Activated CD8-positive, alpha-beta memory T cell treated with anti-CD3 and anti-CD28 coated beads, Interleukin-2, amount 50 U/mL, for 1 hour (primary cell): ENCODE data around the gene TFDP2.
"Not testable (repeated sequence)": the region's sequence is repeated elsewhere in the genome, so short reads cannot be mapped to it uniquely, and the experiment has no call there.

ENCODE experiments used
- DNase-seq: peaks from one replicate; pipeline ENCODE4 v3.0.0-alpha.2; 2020; ENCODE audit errors: extremely low read depth

Gene TFDP2

DNA sequence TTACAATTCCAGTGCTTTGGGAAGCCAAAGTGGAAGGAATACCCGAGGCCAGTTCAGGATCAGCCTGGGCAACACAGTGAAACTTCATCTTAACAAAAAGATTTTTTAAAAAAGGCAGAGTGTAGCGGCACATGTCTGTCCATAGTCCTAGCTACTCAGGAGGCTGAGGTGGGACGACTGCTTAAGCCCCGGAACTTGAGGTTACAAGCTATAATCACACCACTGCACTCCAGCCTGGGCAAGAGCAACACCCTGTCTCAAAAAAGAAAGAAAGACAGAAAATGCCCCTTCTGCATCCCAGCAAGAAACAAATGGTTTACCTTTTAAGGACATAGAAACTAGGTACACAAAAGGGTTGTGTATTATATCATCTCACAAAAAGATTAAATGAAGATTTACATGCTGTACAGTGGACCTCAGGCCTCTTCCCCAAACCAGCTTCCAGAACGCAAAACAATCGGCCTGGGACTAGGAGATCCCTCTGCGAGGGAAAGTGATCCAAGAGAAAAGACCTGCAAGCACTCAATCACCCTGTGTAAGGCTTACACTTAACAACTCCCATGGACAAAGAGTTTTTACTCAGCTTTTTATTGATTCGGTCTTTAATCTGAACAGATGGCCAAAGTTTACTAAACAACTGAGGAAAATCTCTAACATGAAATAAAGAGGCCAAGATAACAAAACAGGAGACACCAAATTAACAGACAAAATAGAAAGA is 21.2 kb downstream of the TFDP2 start:
- DNase-seq = no peak

- no peak for DNase-seq
Observed at GRCh38 chr3:142124243-142124642, 25.1 kb downstream of the TFDP2 start.

GRCh38 chr3:142120707-142121106 is 28.6 kb downstream of the TFDP2 start:
- DNase-seq = no peak

DNA sequence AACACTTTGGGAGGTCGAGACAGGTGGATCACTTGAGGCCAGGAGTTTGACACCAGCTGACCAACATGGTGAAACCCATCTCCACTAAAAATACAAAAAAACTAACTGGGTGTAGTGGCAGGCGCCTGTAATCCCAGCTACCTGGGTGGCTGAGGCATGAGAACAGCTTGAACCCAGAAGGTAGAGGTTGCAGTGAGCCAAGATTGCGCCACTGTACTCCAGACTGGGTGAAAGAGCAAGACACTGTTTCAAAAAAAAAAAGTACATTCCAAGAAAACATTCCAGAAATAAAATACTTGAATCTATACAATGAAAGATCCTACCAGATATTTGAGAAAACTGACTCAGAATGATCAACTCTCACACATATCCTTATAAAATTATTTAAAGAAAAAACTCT is 30.4 kb downstream of the TFDP2 start:
- DNase-seq = no peak

DNA sequence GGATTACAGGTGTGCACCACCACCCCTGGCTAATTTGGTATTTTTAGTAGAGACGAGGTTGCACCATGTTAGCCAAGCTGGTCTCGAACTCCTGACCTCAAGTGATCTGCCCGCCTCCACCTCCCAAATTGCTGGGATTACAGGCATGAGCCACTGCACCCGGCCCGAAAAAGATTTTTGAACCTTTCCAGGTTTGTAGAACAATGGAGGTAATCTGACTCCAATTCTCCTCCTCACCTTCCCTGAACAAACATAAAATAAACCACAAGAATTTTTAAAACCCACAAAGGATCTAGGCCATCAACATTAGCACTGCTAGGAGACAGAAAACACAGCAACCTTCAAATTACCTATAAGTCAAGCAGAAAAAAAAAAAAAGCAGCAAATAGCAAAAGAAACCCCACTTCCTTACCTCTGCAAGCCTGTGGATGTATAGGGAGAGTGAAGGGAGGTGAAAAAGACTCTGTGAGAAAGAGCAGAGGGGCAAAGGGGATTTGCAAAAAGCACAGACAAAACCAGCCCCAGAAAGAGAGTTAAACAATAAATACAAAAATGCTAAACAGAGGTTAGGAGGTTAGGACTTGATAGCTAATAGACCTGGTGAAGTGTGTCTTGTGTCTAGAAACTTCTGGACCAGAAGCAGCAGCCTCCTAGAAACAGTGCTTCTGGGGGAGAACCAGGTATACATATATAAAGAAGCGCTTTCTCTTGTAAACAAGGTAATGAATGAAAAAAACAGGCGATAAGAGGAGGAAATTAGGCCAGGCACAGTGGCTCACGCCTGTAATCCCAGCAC is 32.1 kb downstream of the TFDP2 start:
- no peak for DNase-seq

- no peak for DNase-seq
Observed at GRCh38 chr3:142115867-142116668, 33.3 kb downstream of the TFDP2 start.

DNA sequence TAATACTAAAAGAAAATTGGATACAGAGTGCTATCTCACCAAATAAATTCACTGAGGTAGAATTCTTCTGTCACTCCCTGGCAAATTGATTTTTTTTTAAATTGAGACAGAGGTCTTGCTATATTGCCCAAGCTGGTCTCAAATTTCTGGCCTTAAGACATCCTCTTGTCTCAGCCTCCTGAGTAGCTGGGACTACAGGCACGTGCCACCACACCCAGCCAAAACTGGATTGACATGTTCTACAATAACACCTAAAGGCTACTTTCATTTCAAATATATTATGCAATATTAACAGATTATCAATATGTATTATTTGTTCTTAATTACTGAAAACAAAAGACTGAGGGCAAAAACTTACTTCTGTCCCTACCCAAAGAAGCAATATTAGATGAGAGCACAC is 36.7 kb downstream of the TFDP2 start:
- DNase-seq = no peak

- no peak for DNase-seq
Observed at GRCh38 chr3:142106548-142106947, 42.8 kb downstream of the TFDP2 start.

DNA sequence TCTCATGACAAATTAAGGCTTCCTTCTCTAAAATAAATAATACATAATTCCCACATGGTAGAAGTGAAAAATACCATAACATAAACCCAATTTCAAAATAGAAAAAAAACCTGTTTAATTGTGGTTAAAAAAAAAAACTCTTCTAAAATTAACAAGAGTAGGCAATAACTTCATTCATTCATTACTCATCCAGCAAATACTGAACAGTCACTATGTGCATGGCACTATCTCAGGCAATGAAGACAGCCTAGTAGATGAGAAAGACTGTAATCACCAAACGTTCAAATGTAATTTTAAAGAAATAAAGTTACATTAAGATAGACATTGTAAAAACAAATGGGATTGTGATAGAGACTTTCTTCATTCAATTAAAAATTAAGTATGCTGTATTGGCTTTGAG is 43.4 kb downstream of the TFDP2 start:
- DNase-seq = no peak

- DNase-seq = no peak
Observed at GRCh38 chr3:142104763-142105162, 44.6 kb downstream of the TFDP2 start.

- no peak for DNase-seq
Observed at GRCh38 chr3:142098964-142099363, 50.4 kb downstream of the TFDP2 start.

GRCh38 chr3:142097099-142097843 is 52.1 kb downstream of the TFDP2 start:
- no peak for DNase-seq

DNA sequence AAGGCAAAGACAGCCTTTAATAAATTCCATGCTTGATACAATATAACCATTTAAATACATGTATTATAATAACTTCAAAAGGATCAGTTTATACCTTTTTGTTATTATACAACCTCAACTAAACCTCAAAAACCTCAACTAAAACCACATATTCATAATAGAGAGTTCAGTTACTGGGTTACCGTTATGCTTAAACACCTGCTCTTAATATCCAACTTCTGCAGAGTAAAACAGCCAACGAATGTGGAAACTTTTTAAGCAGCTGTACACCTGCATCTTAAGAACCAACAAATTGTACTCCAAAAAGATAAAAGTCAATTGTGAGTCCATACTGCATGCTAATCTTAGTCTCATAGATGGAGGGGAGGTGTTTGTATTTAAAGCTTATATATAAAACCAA is 53.5 kb downstream of the TFDP2 start:
- DNase-seq = no peak

DNA sequence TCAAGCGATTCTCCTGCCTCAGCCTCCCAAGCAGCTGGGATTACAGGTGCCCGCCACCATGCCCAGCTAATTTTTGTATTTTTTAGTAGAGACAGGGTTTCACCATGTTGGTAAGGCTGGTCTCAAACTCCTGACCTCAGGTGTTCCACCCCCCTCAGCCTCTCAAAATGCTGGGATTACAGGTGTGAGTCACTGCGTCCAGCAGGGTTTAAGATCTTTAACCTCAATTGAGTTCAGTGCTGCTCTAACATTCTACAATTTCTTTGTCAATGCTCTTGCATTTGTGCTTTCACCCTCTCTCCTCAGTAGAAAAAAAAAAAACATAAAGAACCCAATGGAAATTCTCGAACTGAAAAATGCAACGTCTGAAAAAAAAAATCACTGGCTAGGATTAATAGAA is 60.4 kb downstream of the TFDP2 start:
- not testable (repeated sequence) for DNase-seq

- DNase-seq = no peak
Observed at GRCh38 chr3:142088522-142088921, 60.8 kb downstream of the TFDP2 start.

DNA sequence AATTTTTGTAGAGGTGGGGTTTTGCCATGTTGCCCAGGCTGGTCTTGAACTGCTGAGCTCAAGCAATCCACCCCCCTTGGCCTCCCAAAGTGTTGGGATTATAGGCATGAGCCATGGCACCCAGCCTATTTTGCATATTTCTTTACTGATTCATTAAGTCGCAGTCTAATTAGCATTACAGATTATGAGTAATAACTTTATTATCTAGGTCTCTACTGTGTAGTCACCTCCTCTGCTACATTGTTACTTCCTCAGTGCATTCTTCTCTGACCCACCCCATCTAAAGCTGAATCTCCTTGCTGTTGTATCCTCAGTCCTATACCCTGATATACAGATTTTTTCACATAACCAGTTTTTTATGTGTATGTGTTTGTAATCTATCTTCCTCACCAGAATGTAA is 61.7 kb downstream of the TFDP2 start:
- DNase-seq = no peak

GRCh38 chr3:142086581-142087090 is 62.7 kb downstream of the TFDP2 start:
- DNase-seq = no peak

DNA sequence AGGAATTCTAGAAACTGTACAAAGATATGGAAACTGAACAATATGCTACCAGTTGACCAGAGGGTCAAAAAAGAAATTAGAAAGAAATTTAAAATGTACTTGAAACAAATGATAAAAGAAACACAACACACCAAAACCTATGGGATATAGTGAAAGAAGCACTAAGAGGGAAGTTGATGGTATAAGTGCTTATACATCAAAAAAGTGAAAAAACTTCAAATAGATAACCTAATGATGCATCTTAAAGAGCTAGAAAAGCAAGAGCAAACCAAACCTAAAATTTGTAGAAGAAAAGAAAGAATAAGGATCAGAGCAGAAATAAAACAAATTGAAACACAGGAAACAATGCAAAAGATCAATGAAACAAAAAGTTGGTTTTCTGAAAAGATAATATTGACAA is 68.2 kb downstream of the TFDP2 start:
- DNase-seq = no peak

GRCh38 chr3:142077859-142078500 is 71.4 kb downstream of the TFDP2 start:
- no peak for DNase-seq

DNA sequence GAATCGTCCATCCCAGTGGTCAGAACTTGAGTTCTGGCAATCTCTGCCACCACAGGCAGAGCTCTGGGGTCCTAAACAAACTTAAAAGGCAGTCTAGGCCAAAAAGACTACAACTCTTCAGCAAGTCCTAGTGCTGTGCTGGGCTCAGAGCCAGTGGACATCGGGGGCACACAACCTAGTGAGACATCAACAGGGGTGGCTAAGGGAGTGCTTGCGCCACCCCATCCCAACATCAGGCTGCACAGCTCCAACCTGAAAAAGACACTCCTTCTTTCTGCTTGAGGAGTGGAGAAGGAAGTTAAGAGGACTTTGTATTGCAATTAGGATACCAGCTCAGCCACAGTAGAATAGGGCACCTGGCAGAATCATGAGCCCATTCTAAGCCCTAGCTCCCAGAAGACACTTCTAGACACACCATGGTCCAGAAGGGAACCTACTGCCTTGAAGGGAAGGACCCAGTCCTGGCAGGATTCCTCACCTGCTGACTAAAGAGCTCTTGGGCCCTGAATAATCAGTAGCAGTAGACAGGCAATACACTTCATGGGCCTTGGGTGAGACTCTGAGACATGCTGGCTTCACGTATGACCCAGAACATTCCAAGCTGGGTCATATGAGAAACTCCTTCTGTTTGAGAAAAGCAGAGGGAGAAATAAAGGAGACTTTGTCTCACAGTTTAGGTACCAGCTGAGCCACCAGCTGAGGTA is 72.0 kb downstream of the TFDP2 start:
- no peak for DNase-seq
